ENCODE measurements around the gene TARBP1.
"Not testable (repeated sequence)": the region's sequence is repeated elsewhere in the genome, so short reads cannot be mapped to it uniquely, and the experiment has no call there.

The TARBP1 gene

DNA sequence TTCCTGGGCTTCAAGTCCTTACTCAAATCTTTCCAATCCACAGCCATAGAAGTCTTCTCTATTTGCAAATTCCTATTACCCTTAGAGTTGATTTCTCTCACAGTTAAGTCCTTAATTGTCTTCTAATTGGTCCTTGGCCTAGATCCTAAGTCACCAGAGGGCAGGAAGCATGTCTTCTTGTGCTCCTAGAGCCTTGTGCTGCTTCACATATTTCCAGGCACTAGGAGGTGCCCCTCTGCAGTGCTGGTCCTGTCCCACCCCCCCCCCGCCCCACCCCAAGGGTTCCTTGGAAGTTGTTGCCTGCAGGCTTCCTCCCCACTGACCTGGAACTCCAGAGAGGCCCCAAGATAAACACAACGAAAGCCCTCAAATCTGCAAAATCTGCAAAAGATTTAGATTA is 28.1 kb upstream of the TARBP1 start:
- DNase-seq (ENCODE audit: low read depth): no peak

DNA sequence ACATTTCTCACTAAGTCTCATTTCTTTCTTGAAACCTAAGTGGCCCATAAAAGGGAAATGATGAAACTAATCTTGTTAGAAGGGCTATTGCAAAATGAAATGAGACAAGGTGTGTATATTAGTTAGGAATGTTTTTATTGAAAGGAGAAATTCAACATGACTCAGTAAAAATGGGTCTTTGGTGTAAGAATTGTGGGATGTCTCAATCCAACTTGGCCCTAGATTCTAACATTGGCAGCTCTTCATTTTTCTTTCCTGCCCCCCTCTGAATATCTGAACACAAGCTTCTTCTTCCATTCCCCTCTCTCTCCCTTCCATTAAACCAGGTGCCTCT is 26.8 kb upstream of the TARBP1 start:
- DNase-seq (ENCODE audit: low read depth): no peak

DNA sequence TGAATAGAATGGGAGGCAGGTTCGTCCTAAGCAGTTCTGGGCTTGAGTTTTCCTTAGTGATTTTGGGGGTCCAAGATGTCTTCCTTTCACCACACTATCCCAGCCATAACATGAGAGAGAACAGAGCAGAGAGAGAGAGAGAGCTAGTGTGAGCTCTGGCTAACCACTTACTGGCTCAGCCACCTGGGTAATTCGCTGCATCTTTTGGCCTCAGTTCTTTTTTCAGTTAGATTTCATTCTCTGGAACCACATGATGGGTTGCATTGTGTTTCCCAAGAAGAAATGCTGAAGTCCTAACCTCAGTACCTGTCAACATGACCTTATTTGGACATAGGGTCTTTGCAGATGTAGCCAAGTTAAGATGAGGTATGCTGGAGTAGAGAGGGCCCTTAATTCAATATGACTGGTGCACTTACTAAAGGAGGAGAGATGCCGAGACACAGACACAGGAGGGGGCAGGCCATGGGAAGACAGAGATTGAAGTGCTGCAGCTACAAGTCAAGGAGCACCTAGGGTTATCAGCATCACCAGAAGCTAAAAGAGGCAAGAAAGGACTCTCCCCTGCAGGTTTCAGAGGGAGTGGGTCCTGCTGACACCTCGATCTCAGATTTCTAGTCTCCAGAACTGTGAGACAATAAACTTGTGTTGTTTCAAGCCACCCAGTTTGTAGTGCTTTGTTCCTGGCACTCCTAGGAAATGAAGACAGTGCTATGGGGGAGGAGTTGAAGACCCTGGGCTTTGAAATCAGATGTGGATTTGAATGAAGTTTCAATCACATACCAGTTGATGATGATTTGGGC is 26.2 kb upstream of the TARBP1 start:
- no peak for DNase-seq (ENCODE audit: low read depth)

DNA sequence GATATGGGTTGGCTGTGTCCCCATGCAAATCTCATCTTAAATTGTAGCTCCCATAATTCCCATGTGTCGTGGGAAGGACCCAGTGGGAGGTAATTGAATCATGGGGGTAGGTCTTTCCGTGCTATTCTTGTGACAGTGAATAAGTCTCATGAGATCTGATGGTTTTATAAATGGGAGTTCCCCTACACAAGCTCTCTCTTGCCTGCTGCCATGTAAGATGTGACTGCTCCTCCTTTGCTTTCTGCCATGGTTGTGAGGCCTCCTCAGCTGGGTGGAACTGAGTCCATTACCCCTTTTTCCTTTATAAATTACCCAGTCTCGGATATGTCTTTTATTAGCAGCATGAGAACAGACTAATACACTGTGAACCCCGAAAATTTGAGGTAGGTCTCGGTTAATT is 25.3 kb upstream of the TARBP1 start:
- not testable (repeated sequence) for DNase-seq (ENCODE audit: low read depth)

DNA sequence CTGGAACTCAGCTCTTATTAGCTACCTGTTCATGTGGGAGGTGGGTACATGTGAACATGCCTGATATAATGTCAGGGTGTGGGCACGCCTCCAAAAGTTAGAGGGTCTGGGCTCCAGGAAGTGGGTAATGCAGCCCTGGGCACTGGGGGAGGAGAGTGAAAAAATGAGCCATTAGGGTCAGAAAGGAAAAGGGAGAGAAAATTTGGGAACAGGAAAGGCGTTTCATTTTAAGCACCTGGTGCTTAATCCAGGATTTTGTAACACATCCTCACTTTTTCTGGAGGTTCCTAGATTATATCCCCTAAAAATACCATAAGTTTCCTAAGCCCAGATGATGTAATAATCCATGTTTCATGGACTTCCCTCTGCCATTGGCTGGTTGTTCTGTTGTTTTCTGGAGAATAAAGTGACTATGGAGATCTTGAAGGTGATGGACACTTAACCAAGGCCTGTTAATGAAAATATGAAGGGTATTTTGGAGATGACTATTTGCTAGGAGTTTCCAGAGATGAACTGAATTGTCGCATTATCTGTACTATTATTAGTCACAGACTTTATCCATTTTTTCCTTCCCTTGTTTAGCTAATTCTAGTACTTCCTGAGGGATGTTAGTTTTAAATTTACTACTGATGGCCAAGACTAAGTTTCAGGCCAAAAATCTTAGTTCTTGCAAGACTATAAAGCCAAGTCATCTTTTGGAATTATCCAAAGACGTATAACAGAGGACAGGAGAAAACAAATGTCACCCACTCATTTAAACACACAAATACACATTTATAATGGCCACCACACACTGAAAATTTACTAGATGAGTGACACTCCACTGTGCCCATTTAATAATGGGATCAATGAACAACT is 24.4 kb upstream of the TARBP1 start:
- no peak for DNase-seq (ENCODE audit: low read depth)

DNA sequence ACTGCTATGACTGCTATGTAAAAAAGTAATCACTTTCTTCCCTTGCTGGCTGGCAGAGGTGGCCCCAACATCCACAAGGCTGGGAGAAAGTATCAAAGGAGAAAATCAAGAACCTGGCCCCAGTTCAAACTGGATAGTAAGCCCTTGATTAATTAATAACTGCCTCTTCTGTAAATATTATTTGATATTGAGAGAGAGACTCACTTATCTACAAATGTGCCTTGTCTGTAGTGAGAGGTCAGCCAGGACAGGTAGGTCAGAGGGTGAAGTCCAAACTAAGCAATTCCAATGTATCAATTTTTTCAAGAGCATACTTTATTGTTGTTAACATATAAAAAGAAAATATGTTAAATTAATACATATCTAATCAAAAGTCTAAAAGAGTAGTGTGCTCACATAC is 23.8 kb upstream of the TARBP1 start:
- no peak for DNase-seq (ENCODE audit: low read depth)

DNA sequence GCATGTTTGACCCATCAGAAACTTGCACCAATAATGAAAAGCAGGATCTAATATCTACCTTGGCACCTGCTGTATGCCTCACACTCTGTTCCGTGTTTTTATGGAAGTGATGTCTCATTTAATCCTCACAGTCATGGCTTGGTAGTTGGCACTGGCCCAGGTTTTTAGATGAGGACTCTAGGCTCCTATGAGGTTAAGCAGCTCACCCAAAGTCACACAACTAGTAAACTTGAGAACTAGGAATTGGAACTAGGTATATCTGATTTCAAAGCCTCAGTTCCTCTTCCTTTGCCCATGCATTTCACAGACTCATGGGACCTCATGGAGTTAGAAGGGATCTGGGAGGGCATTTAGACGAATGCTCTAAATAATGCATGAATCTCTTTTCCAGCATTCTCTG is 21.3 kb upstream of the TARBP1 start:
- no peak for DNase-seq (ENCODE audit: low read depth)

DNA sequence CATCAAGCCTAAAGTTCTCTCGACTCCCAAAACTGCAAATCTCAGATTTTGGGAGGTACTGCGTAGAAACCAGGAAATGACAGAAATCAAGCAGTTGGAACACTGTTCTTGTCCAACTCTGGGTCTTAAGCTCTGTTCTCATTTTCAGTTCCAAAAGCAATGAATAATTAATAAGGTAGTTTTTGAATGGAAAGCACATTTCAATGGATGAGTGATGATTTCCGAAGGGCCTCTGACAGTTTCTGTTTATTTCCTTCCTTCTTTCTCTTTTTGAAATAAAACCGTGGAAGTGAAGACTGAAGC is 20.9 kb upstream of the TARBP1 start:
- DNase-seq (ENCODE audit: low read depth): no peak

DNA sequence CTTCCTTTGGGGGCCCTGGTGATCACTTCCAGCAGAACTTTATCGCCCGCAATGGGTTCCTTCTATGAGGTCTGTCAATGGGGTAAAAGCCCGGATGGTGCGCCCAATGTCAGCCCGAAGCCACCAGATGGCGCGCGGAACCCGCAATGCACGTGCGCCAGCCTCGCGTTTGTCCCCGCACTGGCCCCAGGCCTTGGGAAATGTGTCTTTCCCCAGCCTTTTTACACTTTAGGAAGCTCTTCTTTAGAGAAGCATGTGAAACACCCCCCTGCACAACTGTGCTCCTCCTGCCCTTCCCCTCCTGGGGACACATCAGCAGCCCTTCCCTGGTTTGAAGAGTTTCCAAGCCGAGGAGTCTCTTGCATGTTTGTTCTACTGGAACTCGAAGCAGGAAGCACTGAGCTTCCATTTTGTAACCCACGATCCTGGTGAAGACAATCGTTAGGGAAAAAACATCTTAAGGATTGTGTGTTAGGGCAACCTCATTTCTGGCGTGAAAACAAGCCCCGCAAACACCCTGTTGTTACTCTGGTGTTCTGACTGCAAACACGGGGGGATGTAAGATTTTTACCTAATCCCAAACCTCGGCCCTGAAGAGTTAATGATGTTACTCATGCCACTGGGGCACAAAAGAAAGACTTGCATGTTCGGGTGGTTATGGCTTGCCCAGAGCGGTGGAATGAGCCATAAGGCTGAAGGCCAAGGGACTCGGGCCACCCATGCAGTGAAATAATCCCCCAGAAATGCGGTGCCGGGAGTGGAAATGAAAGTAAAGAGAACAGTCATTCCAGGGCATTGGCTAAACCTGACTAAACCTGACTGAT is 20.4 kb upstream of the TARBP1 start:
- DNase-seq (ENCODE audit: low read depth): peak; percentile 71

DNA sequence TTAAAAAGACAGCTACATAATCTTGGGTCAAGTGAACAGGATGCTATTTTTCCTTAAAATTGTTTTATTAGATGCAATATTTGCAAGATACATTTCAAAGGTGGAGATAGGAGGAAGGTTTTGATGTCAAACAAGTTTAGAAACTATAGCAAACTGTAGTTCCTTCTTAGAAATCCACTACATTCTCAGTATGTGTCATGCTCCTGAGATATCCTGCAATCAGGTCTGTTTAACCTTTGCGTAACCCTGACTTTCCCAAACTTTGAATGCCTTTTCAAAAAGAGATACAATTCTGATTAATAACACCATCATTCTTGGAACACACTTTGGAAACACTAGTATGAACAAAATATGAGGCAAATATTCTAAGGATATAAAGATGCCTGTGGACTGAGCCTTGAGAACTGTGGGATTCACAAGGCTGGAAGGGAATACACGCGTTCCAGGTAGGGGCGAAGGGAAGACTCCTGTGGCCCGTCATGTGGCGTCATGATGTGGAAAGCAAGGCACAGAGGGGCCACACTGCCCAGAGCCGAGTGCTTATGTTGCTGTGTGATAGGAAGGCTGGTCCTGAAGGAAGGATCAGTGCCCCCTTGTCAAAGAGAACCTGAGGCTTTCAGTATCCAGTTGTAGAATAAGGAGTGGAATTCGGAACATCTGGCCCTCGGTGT is 19.6 kb upstream of the TARBP1 start:
- DNase-seq (ENCODE audit: low read depth): no peak

DNA sequence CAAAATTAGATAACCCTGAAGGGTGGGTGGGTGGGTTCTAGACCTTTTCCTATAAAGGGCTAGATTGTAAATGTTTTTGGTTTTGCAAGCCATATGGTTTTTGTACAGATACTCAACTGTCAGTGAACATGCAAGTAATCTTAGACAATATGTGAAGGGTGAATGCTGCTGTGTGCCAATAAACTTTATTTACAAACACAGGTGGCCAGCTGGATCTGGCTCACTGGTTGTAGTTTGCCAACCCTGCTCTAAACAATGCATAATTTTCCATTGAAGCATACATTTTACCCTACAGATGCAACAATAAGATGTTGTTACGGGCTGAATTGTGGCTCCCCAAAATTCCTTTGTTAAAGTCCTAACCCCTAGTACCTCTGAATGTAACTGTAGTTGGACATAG is 18.6 kb upstream of the TARBP1 start:
- DNase-seq (ENCODE audit: low read depth): no peak

DNA sequence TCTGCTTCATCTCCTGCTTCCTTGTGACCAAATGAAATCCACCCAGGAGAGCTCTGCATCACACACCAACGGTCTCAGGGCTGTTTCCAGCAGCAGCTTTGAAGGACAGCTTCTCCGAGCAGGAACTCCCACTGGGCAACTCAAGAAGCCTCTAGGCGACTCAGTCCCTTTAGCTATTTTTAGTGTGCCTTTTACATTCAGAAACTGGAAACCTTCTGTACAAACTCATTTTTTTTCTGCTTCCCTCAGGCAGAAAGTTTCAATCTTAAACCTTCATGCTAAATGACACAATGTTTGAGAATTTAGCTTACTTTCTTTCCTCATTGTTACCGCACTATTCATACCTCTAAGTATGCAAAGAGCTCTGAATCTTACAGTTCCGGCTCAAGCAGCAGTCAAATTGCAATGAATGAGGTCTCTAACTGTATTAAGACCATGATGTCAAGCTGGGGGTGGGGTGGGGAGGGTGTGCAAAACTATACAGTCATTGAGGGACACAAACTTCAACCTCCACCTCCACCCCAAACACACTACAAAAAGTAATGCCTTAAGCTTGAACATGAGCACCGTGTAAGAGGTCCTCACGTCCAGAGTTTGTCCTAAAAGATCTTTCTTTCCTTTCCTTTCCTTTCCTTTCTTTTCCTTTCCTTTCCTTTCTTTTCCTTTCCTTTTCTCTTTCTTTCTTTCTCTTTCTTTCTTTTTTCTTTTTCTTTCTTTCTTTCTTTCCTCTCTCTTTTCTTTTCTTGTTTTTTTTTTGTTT is 16.4 kb upstream of the TARBP1 start:
- DNase-seq (ENCODE audit: low read depth): no peak

DNA sequence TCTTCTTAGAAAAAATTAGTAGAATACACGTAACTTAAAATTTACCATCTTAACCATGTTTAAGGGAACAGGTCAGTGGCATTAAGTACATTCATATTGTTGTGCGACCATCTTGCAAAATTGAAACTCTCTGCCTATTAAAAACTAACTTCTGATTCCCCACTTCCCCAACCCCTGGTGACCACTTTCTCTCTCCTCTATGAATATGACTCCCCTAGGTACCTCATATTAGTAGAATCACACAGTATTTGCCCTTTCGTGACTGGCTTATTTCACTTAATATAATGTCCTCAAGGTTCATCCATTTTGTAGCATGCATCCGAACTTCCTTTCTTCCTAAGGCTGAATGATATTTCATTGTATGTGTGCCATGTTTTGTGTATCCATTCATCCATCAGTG is 15.1 kb upstream of the TARBP1 start:
- no peak for DNase-seq (ENCODE audit: low read depth)

DNA sequence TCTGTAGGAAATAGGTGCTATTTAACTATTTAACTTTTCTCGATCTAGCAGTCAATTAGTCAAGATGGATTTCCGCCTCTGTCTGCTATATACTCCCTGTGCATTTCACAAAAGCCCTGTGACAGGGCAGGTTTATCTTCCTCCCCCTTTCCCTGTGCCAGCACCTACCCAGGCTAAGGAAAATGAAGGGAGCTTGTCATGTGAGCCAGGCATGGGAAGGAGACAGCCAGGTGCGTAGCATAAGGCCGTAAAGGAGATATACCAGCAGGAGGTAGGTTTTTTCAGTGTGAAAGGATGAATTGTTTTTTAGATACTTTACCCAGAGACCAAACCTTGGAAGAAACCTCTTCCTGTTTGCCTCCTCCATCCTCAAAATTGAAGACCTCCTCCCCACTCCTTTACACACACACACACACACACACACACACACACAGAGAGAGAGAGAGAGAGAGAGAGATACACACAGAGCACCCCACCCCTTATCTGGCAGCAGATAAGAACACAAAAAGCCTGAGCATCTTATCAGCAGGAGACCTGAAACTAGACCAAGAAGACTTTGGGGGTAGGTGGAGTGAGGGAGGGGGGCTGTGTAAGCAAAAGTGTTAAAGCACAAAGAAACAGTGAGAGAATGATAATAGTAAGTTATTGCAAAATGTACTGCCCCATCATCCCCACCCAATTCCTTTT is 12.0 kb upstream of the TARBP1 start:
- no peak for DNase-seq (ENCODE audit: low read depth)

DNA sequence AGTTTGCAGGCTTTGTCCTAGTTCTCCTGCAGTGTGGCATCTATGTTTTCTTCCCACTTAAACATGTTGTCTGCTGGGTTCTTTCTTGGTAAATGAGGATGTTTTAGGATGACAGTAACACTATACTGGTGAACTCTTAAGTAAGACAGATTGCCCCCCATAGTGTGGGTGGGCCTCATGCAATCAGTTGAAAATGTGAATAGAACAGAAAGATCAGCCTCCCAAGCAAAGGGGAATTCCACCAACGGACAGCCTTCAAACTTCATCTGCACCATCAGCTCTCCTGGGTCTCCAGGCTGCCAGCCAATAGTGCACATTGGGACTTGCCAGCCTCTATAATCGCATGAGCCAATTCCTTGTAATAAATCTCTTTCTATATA is 10.7 kb upstream of the TARBP1 start:
- DNase-seq (ENCODE audit: low read depth): no peak

DNA sequence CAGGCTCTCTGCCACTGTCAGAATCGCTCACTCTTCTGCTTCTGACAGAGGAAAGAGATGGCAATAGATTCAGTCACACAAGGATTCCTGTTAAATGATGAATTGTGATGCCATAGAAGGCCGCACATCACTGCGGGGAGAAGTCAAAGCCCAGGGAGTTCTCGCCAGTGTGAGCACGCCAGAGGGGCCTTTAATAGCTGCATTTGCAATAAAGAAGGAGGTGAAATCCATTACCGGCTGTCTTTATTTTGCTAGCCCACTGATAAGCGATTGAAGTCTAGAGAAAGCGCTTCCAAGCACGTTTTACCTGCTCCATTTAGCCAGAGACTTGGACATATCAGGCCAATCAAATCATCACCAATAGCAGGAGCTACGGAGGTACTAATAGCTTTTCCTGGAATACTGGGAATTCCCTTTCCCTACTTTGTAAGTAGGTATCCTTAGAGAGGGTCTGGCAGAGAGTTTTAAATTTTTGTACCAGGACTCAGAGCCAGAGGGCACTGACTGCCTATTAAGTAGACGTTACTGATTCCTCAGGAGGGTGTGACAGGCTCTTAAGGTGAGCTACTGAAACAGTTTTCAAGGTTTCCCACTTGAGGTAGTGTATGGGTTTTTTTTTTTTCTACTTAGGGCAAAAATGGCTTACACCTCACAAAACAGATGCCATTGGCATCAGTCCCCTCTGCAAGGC is 10.2 kb upstream of the TARBP1 start:
- no peak for DNase-seq (ENCODE audit: low read depth)

DNA sequence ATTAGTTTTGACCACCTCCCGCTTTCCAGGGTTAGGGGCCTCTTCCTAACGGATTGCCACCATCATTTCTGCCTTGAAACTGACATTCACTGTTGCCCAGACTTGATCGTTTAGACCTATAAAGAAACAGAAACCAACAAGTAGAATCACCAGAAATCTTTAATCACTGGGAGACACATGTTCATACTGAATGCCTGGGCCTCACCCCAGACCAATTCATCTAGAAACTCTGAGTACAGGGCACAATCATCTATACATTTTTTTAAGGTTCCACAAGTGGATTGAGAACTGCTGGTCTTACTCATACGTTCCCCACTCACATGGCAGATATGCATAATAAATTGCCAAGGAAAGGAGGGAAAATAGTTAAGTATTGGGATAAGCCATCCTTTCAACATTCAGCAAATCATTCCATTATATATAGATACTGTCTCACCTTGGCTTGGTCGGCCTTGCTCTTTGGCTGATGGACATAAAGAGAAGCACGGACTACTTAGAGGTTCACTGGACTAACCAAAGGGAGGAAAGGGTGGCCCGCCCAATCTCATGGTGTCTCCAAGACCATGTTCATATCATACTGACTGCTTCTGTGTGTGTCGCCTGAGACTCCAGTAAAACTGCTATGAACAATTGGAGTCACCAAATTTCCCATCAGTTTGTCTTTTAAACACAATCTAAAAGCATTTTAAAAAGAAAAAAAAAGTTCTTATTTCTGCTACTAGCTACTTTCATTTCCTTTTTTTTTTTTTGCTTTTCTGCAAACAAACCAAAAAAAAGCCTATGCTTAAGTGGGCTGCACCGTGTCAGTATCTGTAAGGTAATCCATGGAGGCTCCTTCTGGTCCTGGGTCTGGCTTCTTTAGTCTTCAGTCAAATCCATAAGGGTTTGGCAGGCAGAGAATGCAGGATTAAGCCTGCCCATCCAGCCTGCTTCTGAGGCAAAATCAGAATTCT is 9.4 kb upstream of the TARBP1 start:
- DNase-seq (ENCODE audit: low read depth): no peak

DNA sequence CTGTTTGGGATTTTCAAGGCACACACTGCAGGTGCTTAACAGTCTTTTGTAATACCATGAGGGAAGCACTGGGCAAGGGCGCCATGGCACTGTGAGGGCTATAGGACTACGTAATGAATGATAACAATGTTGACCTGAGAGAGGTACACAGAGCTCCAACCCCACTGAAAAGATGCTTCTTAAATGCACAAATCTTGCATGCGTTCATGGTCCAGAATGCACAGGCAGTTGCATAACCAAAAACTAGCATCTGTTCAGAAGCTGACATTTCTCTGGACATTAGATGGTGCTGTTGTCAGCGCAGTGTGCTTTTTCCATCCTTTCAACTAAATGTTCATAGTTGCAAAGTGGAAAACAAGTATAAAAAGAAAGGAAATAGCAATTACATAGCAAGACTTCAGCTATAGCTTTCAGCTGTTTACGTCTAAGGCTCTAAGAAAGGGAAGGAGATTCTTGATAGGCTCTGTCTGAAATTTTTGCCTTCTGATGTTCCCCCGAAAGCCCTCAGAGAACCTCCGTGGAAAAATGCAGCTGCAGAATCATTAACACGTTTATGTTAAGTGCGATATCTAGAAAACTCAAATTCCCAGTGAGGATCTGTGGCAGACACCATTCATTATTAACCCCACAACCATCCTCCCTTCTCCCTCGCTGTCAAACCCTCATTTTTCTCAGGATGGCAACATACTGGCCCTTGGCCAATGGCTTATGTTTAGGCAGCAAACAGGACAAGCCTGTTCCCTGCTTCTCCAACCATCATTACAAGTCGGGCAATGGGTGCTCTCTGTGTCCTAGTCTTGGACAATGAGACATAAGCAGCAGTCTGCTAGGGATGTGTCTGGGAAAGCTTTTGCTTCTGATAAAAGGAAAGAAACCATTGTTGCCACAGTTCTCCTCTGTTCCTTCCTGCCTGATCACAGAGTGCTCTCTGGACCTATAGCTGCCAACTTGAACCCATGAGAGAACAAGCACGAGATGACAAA is 8.2 kb upstream of the TARBP1 start:
- DNase-seq (ENCODE audit: low read depth): no peak

Data from stimulated activated CD8-positive, alpha-beta memory T cell treated with anti-CD3 and anti-CD28 coated beads, Interleukin-4, amount 100 ng/mL, for 24 hours (primary cell).